Islet precursor cell (in vitro differentiated cells): Measurements from ENCODE around the gene GPN2.
A peak's percentile ranks its signal among the peaks of the same experiment; 100 is the strongest.
"Not testable (repeated sequence)": the region's sequence is repeated elsewhere in the genome, so short reads cannot be mapped to it uniquely, and the experiment has no call there.

Experiments used
- DNase-seq: peaks from one replicate; pipeline ENCODE4 v3.0.0-alpha.2; 2018

Gene GPN2

GRCh38 chr1:26856604-26857469 is 33.2 kb downstream of the GPN2 start:
- DNase-seq, result peak; percentile 89

- no peak for DNase-seq
Observed at GRCh38 chr1:26856181-26856580, 33.9 kb downstream of the GPN2 start.

GRCh38 chr1:26855636-26856035 is 34.4 kb downstream of the GPN2 start:
- DNase-seq, result no peak

GRCh38 chr1:26854906-26855305 is 35.2 kb downstream of the GPN2 start:
- no peak for DNase-seq

- no peak for DNase-seq
Observed at GRCh38 chr1:26853600-26853999, 36.5 kb downstream of the GPN2 start.

GRCh38 chr1:26853156-26853555 is 36.9 kb downstream of the GPN2 start:
- peak; percentile 95 for DNase-seq

- DNase-seq, result peak; percentile 50
Observed at GRCh38 chr1:26852701-26853100, 37.4 kb downstream of the GPN2 start.

- DNase-seq, result peak; percentile 59
Observed at GRCh38 chr1:26851106-26851684, 38.9 kb downstream of the GPN2 start.

GRCh38 chr1:26848941-26849774 is 40.9 kb downstream of the GPN2 start:
- DNase-seq, result peak; percentile 45

GRCh38 chr1:26848499-26848898 is 41.6 kb downstream of the GPN2 start:
- DNase-seq, result no peak

GRCh38 chr1:26847826-26848225 is 42.3 kb downstream of the GPN2 start:
- not testable (repeated sequence) for DNase-seq

GRCh38 chr1:26844424-26845196 is 45.5 kb downstream of the GPN2 start:
- no peak for DNase-seq

- DNase-seq, result peak; percentile 41
Observed at GRCh38 chr1:26839779-26840178, 50.3 kb downstream of the GPN2 start.

GRCh38 chr1:26839339-26839722 is 50.8 kb downstream of the GPN2 start:
- no peak for DNase-seq

- peak; percentile 60 for DNase-seq
Observed at GRCh38 chr1:26838474-26839338, 51.4 kb downstream of the GPN2 start.

- not testable (repeated sequence) for DNase-seq
Observed at GRCh38 chr1:26837665-26838064, 52.4 kb downstream of the GPN2 start.

- DNase-seq, result peak; percentile 45
Observed at GRCh38 chr1:26833432-26834405, 56.4 kb downstream of the GPN2 start.

- DNase-seq, result no peak
Observed at GRCh38 chr1:26832249-26832960, 57.7 kb downstream of the GPN2 start.

GRCh38 chr1:26831546-26832248 is 58.4 kb downstream of the GPN2 start:
- no peak for DNase-seq
